Stimulated activated CD8-positive, alpha-beta memory T cell treated with anti-CD3 and anti-CD28 coated beads, Interleukin-4, amount 100 ng/mL, for 24 hours (primary cell): ENCODE data around the gene ACP7.
"Not testable (repeated sequence)": the region's sequence is repeated elsewhere in the genome, so short reads cannot be mapped to it uniquely, and the experiment has no call there.

Source experiments
- DNase-seq: peaks from one replicate; pipeline ENCODE4 v3.0.0-alpha.2; 2020; ENCODE audit warnings: low read depth

The ACP7 gene

DNA sequence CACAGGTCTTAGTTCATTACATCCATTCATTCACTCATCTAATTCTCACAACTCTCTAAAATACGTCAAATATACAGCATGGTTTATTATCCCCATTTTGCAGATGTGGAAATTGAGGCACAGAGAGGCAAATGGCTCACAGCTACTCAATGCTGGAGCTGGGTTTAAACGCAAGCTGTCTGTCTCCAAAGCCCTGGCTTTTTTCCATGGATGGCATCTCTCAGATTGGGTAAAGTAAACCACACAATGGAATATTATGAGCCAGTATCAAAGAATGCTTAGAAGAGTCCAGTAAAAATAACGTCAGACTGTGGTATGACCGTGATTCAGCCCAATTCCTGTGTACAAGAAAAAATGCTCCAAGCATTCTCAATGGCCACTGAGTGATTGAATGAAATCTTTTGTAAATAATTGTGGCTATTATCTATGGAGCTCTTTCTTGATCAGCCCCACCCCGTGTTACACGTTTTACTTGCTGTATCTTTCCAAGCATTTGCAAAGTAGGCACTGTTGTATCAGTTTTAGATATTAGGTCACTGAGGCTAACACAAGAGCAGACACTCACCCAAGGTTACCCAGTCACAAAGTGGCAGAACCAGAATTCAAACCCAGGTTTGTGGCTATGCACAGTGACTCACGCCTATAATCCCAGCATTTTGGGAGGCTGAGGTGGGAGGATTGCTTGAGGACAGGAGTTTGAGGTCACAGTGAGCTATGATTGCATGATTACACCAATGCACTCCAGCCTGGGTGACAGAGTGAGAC lies 5.5 kb upstream of the ACP7 start:
- no peak for DNase-seq

DNA sequence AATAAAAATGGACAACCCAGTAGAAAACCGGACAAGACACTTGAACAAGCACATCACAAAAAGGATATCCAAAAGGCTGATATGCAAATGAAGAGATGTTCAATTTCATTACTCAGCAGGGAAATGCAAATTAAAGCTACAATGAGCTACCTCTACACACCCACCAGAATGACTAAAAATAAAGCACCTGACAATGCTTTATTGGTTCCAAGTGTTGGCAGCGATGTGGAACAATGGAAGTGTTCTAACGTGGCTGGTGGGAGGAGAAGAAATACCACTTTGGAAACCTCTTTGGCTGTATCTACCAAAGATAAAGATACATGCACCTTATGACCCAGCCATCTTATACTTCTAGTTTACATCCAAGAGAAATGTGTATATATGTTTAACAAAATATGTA lies 3.7 kb upstream of the ACP7 start:
- no peak for DNase-seq

DNA sequence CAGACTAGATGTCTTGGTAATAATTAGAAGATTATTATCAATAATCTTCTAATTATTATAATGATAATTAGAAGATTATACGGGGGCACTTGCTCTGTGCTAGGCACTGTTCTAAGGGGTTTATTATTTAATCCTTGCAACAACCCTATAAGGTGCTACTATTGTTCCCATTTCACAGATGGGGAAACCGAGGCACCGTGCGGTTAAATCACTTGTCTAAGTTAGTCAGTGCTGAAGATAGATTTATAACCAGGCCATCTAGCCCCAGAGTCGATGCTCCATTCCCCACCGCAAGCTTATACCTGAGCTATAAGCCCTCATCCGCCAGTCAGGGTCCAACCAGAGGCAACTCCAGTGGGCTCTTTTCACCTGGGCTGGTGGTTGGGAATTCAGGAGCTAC lies 2.0 kb upstream of the ACP7 start:
- DNase-seq, result no peak

DNA sequence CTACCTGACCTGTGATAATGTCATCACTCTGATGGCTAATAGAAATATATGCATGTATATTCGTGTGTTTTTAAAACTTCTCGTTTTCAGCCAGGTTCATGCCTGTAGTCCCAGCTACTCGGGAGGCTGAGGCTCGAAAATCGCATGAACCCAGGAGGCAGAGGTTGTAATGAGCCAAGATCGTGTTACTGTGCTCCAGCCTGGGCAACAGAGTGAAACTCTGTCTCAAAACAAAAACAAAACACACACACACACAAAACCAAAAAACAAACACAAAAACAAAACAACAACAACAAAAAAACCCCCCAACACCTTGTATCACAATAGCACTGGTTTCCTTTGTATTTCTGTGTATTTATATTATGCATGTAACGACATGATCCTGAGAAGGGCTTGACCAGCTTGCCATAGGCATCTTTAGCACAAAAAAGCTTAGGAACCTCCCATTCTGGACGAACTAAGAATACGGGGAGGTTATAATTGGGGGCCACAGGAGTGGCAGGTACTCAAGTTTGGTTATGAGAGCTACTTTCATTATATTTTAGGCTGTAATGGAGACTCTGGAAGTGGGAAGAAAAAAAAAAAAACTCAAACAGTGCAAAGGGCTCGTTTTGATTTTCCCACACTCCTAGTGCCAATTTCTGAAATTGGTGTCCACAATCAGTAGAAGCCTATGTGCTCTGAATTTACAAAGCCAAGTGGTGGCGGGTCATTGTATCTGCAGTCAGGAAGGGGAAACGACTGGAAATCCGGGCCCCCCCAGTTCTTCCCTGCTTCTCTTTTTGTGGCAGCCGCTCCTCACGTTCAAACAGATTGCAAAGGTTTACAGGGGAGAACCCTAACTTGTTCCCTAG lies 1.2 kb upstream of the ACP7 start:
- no peak for DNase-seq

DNA sequence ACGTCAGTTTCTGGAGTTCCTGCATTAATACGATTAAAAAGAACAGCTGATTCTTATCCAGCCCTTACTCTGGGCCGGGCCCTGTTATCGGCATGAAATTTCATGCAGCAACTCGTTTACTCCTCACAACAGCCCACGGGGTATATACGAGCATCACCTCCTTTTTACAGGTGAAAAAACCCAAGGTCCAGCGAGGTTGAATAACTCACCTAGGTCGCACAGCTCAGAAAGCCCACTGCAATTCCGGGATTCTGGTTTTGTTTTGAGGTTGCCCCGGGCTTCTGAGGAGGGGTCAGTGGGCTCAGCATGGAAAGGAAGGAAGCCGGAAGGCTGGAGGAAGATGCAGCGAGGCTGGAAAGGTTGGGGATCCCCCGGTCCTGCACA lies 577 bp upstream of the ACP7 start:
- no peak for DNase-seq

DNA sequence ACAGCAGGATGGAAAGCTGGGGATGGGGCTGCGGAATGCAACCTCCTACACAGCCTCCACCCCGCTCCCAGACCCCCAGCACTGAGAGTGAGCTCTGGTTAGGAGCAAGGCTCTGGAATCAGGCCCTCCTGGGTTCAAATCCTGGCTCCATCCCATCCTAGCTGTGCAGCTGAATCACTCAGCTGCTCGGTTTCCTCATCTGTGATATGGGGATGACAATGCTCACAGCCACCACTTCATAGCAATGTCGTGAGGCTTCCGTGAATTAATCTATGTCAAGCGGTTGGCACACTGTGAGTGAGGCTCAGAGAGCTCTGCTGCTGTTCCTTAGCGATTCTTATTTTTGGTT lies 538 bp downstream of the ACP7 start:
- DNase-seq, result no peak

DNA sequence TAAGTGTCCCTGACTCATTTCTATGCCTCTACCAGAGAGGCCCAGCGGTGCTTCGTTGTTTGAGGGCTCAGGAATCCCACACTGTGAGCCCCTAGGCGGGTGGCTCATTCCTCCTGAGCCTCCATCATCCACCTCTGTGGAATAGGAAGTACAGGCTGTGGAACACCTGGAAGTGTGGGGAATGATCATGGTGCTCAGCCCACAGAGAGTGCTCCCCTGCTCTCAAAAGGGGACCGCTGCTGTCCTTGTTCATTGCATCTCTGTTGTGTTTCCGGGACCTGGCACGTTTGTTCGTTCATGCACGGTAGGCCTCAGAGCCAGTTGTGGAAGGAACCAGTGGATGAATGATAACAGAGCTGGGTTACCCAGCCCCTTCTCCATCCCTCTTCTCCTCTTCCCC lies 1.2 kb downstream of the ACP7 start:
- no peak for DNase-seq

DNA sequence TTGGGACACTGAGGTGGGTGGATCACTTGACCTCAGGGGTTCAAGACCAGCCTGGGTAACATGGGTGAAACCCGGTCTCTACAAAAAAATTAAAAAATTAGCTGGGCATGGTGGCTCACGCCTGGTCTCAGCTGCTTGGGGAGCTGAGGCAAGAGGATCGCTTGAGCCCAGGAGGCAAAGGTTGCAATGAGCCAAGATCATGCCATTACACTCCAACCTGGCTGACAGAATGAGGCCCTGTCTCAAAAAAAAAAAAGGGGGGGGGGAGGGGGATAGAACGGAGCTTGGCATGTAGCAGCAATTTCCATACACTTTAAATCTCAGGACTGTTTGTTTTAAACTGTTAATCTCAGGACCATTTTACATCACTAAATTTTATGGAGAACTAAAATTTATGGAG lies 2.2 kb downstream of the ACP7 start:
- DNase-seq, result no peak

DNA sequence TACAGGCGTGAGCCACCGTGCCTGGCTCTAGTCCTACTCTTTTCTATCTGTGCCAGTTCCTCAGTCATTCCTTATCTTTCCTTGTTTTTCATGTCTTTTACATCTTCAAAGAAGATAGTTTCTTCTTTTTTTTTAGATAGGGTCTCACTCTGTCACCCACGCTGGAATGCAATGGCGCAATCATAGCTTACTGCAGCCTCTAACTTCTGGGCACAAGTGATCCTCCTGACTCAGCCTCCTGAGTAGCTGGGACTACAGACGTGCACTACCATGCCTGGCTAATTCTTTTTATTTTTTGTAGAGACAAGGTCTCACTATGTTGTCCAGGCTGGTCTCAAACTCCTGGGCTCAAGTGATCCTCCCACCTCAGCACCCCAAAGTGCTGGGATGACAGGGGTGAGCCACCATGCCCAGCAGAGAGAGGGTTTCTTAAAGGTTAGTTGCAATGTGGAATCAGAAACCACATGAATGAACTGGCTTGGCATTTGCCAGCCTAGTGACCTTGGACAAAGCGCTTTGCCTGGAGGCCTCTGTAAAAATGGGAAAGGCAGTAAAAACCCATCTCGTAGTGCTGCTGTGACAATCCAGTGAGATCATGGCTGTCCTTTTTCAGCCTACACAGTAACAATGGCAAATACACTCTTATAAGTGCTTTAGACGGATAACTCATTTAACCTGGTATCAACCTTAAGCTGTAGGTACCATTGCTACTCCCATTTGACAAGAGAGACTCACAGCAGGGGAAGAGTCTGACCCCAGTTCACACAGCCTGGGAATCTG lies 3.9 kb downstream of the ACP7 start:
- no peak for DNase-seq

DNA sequence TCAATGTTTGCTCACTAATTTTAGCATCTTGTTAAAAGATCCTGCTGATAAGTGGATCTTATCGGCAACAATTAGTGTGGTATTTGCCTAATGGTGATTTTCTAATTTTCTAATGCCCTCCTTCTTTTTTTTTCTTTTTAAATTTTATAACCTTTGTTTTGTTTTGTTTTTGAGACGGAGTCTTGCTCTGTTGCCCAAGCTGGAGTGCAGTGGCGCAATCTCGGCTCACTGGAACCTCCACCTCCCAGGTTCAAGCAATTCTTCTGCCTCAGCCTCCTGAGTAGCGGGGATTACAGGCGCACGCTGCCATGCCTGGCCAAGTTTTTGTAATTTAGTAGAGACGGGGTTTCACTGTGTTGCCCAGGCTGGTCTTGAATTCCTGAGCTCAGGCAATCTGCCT lies 5.8 kb downstream of the ACP7 start:
- DNase-seq, result not testable (repeated sequence)

DNA sequence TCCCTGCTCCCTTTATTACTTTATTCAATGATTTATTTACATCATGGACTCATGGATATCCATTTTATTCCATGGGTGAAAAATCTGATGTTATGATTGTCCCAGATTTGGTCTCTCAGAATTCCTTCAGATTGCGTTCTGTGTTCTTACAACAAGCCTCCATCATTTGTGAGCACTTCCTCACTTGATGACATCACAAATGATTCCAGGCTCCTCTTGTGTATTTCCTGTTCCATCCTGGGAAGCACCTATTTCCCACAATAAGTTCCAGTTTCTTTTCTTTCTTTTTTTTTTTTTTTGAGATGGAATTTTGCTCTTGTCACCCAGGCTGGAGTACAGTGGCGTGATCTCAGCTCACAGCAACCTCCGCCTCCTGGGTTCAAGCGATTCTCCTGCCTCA lies 6.7 kb downstream of the ACP7 start:
- no peak for DNase-seq

DNA sequence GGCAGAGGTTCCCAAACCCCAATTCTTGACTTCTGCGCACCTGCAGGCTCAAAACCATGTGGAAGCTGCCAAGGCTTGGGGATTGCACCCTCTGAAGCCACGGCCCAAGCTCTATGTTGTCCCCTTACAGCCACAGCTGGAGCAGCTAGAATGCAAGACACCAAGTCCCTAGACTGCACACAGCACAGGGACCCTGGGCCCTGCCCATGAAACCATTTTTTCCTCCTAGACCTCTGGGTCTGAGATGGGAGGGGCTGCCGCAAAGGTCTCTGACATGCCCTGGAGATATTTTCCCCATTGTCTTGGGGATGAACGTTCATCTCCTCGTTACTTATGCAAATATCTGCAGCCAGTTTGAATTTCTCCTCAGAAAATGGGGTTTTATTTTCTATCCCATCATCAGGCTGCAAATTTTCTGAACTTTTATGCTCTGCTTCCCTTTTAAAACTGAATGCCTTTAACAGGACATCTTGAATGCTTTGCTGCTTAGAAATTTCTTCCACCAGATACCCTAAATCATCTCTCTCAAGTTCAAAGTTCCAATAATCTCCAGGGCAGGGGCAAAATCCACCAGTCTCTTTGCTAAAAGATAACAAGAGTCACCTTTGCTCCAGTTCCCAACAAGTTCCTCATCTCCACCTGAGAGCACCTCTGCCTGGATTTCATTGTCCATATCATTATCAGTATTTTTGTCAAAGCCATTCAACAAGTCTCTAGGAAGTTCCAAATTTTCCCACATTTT lies 11.8 kb downstream of the ACP7 start:
- not testable (repeated sequence) for DNase-seq

DNA sequence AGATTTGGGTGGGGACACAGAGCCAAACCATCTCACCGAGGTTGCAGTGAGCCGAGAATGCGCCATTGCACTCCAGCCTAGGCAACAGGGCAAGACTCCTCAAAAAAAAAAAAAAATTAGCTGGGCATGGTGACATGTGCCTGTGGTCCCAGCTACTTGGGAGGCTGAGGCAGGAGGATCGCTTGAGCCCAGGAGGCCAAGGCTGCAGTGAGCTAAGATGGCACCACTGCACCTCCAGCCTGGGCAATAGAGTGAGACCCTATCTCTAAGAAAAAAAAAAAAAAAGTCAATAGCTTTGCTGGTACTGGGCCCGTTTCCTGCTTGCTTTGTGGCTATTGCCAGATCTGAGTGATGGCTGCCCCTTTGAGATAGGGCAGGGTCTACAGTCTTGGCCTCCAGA lies 13.1 kb downstream of the ACP7 start:
- no peak for DNase-seq

DNA sequence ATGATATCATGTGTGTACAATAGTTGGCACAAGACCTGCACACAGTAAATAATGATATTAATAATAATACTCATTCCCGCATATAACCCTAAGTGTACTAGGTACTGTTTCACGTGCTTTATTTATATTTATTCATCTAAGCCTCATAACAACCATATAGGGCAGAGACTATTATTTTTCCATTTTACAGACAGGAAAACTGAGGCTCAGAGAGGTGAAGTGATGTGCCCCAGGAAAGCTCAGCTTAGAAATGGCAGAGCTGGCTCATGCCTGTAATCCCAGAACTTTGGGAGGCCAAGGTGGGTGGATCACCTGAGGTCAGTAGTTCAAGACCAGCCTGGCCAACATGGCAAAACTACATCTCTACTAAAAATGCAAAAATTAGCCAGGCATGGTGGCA lies 13.6 kb downstream of the ACP7 start:
- DNase-seq, result no peak

DNA sequence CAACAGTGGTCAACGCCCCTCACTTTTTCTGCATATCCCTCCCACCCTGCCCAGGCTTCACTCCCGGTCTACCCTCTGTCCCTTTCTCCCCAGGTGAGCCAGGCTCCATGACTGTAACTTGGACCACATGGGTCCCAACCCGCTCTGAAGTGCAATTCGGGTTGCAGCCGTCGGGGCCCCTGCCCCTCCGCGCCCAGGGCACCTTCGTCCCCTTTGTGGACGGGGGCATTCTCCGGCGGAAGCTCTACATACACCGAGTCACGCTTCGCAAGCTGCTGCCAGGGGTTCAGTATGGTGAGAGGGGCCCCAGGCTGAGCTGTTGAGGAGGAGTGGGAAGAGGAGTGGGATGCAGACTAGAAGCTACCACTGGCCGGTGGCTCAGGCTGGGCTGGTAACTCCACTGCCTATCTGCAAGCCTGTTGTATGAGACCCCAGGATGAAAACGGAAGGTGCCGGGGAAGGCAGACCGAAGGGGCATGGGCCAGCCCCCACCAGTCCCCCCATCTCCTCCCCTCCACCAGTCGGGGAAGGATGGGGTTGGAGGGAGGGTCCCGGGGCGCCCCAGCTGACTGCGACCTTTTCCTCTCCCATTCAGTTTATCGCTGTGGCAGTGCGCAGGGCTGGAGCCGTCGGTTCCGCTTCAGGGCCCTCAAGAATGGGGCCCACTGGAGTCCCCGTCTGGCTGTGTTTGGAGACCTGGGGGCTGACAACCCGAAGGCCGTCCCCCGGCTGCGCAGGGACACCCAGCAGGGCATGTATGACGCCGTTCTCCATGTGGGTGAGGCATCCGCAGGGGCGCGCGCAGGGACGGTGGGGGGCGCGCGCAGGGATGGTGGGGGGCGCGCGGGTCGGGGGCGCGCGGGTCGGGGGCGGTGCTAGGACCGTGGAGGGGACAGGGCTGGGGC lies 14.4 kb downstream of the ACP7 start:
- no peak for DNase-seq

DNA sequence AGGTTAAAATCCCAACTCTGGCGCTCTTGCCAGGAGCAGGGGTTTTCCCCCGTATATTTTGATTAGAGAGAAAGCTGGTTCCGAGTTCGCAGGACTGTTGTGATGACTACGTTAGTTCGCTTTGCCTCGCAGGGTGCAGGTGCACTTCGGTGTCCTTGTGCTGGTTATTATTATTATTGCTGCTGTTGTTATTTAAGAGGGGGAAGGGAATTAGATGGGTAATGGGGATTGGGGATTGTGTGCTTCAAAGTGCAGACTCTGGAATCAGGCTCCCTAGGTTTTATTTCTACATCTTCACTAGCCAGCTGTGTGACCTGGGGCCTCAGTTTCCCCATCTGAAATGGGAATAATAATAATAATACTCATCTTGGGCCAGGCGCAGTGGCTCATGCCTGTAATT lies 15.2 kb downstream of the ACP7 start:
- no peak for DNase-seq

DNA sequence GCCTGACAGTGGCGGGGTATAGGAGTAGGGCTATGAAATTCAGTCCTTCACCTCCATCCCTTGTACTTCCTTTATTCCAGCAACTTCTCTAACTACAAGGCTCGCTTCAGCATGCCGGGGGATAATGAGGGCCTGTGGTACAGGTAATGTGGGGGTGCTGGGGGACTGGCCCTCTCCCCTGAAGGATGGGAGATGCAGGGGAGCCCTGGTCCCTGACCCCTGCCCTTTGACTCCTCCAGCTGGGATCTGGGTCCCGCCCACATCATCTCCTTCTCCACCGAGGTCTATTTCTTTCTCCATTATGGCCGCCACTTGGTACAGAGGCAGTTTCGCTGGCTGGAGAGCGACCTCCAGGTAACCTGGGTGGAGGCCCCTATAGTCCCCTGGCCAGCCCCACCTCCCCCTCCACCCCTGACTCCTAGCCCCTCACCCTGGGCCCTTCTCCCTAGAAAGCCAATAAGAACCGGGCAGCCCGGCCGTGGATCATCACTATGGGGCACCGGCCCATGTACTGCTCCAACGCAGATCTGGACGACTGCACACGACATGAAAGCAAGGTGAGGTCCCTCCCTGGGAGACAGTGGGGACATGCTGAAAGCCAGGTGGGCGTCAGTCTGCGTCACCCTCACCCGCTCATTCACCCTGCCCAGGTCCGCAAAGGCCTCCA lies 16.5 kb downstream of the ACP7 start:
- no peak for DNase-seq

DNA sequence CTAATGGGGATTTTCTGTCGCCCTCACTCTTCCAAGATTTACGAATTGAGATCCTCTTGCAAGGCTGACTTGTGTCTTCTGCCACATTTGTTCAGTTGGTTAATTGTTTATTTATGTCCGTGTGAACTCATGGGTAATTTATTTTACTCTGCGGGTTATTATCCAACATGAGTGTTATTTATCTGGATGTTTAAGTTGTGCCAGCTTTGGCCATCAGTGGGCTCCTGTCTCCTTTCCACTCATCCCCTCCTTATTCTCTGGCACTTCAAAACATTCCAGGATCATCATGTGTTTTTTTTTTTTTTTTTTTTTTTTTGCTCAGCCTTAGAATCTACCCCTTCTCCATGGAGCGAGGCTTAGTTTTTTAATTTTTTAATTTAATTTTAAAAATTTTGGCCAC lies 19.0 kb downstream of the ACP7 start:
- no peak for DNase-seq

DNA sequence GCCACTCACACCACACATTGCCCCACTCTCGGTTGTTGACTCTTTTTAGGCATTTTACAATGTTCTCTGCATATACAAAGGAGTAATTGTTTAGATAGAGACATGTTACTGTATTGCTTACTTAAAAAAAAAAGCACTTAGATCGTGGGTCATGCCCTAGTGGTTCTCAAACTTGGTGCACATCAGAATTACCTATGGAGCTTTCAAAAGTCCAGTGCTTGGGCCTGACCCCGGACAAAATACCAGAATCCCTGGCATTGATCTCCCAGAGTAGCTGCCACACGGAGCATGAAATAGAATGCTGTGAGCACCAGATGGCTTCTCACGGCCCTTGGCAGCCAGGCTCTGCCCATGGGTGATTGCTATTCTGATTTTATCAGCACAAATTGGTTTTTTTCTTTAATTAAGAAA lies 20.0 kb downstream of the ACP7 start:
- no peak for DNase-seq

DNA sequence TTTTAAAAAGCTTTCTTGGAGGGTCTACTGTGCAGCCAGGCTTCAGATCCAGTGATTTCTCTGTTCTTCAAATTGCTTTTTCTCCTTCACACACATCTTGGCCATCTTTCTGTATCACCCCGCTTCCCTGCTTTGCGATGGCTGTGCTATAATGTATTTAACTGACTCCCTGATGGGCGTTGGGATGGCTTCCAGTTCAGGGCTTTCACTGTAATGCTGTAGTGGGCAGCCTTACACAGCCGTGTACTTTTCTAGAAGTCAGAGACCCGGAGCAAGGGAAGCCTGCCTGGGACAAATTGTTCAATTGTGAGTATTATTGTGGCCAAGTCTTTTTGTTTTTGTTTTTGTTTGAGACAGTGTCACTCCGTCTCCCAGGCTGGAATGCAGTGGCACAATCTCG lies 22.0 kb downstream of the ACP7 start:
- DNase-seq, result no peak

DNA sequence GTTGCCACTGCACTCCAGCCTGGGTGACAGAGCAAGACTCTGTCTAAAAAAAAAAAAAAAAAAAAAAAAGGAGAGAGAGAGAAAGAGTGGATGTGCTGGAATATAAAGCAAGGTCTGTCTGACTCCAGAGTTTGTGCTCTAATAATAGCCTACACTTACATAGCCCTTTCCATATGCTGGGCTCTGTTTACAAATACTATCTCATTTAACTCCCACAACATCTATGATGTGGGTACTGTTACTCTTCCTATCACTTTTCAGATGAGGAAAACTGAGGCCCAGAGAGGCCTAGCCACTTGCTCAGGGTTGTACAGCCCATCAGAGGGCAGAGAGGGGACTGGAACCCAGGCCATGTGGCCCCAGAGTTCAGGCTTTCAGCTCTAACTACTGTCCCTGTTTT lies 25.5 kb downstream of the ACP7 start:
- no peak for DNase-seq
